AG08396 (cell line): ENCODE measurements around the gene GPR68.

ENCODE experiments used
- DNase-seq: peaks from one replicate; pipeline ENCODE4 v3.0.0; 2012; ENCODE audit warnings: low spot score, mixed read lengths

GPR68 gene, protein sequence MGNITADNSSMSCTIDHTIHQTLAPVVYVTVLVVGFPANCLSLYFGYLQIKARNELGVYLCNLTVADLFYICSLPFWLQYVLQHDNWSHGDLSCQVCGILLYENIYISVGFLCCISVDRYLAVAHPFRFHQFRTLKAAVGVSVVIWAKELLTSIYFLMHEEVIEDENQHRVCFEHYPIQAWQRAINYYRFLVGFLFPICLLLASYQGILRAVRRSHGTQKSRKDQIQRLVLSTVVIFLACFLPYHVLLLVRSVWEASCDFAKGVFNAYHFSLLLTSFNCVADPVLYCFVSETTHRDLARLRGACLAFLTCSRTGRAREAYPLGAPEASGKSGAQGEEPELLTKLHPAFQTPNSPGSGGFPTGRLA

DNA sequence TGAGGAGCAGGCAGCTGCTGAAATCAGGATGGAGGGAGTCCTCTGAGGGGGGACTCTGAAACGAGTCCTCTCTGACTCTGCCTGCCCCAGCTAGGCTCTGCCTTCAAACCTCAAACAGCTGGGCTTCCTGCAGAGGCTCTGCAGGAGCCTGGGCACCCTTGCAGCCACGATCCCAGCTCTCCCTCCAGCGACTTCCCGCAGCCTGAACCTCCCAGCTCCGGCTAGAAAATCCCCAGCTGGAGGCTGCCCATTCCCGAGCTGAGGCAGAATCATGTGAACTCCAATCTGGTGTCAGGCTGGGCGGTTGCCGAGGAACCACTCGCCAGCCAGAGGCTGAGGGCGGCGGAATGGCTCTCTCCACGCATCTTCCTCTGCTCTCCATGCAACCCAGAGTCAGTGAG lies at the start of gene GPR68:
TSS of gene GPR68 (minus strand) at position 204 of the 401 bp plus-strand sequence. CDS start 9,654 bp downstream, outside the sequence.
- DNase-seq = peak; percentile 67

DNA sequence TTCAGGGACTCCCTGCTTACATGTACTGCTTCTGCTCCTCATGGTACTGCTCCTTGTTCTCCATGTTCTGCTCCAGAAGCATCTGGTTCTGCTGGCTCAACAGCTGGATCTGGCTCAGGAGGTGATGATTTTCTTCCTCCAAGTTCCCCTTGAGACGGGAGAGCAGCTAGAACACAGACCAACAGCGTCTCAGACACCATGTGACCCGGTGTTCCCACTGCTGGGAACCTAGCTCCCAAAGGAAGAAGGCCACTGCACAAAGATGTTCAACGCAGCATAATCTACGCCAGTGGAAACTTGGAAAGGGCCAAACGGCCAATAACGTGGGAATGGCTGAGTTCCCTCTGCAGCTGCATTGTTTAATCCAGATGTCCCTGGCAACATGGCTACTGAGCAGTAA lies 49.6 kb upstream of the GPR68 start:
- no peak for DNase-seq

DNA sequence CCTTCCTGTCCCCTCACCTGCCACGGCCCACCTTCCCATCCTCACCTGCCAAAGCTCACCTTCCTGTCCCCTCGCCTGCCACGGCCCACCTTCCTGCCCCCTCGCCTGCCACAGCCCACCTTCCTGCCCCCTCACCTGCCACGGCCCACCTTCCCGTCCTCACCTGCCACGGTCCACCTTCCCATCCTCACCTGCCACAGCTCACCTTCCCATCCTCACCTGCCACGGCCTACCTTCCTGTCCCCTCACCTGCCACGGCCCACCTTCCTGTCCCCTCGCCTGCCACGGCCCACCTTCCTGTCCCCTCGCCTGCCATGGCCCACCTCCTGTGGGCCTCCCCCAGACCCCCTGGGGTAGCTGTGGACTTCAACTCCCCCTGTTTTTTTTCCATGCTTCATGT lies 48.8 kb upstream of the GPR68 start:
- no peak for DNase-seq

DNA sequence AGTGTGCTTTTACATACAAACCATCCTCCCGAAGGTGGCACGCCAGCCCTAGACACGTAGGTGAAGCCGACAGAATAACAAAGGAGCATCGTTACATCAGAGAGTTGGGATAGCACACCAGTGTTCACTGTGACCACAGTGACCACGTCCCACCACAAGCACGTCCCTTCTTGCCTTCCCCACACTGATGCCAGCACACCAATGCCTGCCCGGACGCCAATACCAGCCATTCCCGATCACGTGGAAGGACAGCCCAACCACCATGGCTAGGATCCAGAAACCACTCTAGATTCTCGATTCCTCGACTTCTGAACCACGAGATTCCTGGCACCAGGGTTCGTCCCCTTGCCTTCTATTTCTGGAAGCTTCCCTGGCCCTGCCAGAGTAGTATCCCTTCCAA lies 48.0 kb upstream of the GPR68 start:
- DNase-seq = no peak

DNA sequence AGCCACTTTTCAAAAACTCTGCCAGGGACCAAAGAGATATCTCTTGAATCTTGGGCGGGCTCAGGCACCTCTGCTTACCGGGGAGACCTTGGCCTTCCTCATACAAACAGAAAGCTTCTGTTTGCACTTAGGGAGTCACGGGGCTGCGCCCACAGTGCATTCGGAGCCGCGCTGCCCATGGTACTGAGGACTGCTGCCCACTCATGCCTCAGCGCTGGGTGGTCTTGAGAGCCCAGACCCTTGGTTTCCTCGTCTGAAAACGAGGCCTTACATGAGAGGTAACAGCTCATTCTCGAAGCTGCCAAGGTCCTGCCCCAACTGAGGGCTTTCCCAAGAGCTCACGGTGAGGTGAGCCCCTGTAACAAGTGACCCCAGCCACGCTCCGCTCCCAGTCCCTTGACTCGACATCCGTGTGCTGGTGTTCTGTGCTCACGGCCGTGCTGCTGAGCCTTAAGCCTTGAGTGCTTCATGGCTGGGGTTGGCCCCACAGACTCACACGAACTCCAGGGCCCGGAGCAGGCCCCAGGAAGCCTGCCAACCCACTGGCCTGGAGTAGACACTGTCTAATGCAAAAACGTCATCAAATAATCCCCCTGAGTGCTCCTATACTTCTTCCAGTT lies 47.4 kb upstream of the GPR68 start:
- no peak for DNase-seq

DNA sequence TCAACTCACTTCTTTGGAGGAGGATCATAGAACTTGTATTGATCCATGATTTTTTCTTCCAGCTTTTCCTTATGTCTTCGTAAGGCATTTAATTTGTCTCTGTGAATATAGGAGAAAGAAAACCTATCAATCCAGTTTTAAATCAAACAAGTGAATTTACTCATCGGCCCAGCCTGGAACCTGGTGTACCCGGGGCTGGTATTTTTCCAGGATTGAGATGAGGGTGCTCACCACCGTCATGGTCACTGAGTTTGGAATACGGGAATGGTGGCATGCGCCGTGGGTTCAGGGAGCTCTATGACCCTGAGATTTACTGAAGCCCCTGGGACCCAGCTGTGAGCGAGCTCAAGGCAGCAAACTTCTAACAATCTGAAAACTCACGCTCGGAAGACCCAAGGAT lies 46.5 kb upstream of the GPR68 start:
- DNase-seq = no peak

DNA sequence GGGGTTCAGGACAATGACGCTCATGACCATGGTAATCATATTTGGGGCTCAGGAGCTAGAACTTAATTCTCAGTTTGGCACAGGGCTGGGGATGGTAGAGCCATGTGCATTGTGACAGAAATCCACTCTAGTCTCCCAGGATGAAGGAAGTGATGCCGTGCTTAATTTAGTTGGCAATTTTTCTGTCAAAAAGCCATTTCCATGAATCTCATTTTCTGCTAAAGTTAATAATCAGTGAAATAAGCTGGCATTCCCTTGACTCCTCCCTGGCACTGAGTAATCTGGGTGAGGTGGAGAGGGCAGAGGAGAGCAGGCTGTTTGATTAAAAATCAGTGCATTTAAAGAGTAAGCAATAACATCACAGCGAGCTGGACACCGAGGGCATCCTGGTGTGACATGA lies 45.0 kb upstream of the GPR68 start:
- DNase-seq = no peak

DNA sequence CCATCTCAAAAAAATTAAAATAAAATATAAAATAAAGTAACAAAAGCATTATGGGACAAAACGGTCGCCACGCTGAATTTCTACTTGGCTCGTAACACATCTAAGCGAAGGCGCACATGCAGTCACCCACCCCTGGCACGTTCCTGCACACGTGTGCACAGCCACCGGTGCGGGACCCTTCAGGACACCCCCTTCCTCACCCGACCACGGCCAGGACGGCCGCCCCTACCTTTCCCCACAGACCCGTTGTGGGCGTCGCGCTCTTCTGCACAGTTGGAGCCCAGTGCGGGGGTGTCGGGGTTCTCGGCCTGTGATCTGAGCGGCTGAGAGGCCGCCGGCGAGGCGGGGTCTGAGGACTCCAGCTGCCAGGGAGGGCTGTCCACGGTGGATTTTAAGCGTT lies 44.4 kb upstream of the GPR68 start:
- DNase-seq = no peak

DNA sequence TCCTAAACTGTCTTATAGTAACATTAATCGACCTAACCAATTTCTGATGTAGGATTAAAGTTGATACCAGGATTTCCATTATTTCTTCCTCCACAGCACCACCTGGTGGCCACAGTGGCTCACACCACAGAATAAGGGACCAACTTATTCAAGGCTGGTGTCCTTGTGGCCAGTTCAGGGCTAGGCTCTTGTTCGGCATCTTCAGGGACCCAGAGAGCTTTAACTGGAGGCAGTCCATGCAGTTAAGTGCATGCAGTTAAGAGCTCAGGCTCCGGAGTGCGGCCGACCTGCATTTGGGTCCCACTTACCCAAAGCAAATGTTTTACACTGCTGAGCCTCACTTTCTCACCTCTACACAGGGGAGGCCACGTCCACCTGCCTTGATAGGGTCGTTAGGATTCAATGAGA lies 42.0 kb upstream of the GPR68 start:
- DNase-seq = peak; percentile 87

DNA sequence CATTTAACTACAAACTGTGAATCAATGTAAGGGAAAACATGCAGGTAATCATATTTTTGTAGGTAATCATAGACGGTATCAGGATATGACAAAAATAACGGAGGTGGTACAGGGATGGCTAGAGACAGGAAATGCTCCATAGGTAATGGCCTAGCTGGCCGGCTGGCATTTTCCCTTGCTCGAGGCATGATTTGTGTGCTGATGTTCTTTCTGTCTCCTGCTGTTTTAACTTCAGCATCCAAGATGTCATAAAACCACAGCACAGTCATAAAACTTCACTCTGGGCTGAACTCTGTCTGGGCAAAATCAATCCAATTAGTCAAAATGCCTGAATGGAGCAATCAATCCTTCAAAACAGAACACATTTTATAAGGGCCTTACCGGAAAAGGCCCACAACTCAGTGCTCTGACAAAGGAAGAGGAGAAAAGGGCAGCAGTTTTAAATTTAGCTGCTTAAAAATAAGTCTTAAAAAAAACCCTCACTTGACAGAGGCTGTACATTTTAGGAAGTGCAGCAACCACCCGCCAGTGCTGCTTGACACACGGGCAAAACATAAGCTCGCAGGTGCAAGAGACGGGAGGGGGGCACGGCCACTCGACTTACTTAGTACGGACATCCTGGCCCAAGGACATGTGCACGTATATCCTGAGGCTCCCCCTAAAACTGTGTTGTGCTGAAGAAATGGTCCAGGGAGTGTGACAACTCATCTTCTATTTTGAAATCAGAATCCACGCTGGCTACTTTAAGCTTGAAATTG lies 40.5 kb upstream of the GPR68 start:
- DNase-seq = no peak

DNA sequence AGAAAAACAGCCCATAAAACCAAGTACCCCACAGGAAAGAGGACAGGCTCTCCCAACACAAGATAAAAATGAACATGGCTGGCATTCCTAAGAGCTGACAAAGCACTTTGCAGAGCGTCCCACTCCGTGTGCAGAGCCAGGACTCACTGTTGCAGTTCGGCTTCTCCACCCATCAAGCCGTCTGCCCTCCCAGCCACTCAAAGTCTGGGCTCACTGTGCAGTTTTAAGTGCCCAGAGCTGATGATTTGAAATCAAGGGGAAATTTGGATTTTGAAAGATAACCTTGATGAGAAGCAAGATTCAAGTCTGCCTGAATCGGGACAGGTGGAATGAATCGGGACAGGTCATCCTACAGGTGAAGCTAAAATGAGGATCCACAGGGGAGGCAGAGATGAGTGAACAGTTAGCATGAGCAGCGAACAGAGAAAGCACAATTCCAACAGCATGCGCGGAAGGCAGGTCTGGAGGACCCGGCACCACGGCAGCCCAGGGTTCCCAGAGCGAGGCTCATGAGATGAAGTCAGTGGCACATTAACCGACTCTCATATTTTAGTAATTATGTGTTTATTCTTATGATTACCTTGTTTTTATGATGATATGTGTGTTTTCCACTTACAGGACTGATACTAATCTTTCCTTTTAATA lies 39.8 kb upstream of the GPR68 start:
- peak; percentile 92 for DNase-seq

DNA sequence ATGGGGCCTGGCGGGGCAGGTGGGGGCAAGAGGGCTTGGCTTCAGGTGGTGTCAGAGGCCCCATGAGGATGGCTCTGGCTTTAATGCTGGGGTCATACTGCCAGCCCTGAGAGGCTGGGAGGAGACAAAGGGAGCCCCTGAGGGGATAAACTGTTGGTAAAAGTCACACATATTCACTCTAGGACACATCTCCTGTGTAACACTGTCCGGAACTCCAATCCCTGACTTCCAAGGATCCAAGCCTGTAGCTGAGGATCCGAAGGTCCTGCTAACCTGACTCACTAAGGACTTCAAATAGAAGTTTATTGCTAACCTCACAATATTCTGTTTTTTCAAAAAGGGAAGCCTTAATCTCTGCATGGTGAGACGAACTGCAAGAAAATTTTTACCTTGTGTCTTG lies 39.2 kb upstream of the GPR68 start:
- no peak for DNase-seq

DNA sequence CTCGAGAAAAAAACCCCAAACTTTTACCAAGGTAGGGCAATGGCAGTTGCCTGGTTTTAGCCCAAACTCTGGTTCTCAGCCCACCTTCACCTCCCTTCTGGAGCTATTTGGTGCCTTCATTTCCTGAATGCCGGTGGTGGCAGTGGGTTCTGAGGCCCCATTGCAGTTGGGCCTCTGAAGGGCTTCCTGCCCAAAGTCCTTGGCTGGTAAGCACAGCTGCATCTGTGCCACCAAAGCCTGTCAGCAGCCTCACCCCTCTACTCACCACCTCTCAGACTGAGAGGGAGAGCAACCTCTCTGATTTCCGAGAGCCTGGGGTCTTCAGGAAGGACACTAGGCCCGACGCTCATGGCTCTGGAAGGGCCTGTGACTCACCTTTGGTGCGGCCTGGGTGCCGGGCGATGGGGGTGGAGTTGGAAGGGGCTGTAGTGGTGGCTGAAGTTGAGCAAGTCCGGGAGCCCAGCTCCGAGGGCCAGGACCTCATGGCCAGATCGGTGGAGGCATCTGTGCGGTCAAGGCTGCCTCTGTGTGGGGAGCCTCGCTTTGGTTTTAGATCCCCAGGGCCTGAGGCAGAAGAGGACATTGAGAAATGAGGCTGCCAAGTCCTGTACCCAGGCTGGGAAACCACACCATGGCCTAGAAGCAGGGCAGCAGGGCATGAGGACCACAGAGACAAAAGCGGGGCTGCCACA lies 38.6 kb upstream of the GPR68 start:
- DNase-seq = no peak

DNA sequence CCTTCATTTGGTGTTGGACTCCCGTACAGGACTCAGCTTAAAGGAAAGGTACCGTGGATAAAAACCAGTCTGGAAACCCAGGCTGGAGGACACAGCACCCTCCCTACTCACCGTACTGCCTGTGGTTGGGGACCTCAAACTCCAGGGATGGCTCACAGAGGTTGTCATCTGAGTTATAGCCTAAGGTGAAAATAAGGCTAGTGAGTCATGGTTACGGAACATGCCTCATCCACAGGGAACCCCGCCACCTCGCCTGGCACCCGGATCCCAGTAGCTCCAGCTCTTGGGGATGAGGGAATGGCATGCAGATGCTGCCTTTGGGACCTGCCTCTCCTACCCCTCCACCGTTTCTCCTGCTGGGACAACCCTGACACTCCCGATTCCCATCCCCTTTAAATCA lies 36.8 kb upstream of the GPR68 start:
- no peak for DNase-seq

DNA sequence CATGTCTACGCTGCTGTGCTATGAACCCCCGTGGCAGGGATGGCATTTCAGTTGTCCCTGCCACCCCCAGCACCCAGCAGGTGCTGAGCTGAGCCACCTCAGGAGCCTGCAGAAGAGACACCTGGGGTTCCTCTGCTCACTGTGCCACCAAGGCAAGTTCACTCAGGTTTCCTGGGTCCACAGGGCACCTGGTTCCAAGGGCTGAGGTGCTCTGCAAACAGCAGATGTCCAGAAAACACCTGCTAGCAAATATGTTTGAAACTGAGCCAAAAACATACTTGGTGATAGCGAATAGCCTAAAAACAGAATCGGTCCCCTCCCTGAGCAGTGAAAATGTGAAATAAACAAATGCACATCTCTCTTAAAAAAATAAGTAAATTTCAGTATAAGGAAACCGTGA lies 35.6 kb upstream of the GPR68 start:
- no peak for DNase-seq

DNA sequence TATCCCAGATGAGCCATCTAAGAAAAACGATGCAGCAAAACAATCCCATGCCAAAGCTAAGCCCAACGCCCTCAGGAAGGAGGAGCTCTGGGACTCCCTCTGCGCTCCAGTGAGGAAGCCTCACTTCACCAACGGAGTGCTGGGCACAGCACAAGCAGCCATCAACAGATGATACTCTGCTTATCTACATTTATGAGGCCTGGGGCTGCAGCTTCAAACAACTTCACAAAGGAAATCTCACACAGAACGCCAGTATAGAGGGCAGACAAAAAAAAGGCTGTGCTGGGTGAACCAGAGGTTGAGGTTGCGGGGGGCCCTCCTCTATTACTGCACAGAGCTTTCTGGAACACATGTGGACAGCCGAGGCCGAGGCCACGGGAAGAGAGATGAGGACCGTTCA lies 34.9 kb upstream of the GPR68 start:
- DNase-seq = no peak

DNA sequence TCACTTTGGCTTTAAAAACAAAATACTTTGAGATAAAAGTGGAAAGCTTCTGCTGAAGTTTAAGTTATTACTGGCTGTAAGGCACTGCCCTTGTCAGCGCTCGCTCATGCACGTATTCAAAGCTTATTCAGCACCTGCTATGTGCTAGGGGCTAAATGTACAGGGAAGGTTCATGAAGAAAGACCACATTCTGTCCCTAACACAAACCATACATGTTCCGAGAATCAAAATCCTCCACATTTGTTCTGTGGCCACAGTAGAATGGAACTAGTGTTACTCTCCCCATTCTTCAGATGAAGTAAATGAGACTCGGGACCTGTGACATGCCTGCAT lies 33.8 kb upstream of the GPR68 start:
- no peak for DNase-seq

DNA sequence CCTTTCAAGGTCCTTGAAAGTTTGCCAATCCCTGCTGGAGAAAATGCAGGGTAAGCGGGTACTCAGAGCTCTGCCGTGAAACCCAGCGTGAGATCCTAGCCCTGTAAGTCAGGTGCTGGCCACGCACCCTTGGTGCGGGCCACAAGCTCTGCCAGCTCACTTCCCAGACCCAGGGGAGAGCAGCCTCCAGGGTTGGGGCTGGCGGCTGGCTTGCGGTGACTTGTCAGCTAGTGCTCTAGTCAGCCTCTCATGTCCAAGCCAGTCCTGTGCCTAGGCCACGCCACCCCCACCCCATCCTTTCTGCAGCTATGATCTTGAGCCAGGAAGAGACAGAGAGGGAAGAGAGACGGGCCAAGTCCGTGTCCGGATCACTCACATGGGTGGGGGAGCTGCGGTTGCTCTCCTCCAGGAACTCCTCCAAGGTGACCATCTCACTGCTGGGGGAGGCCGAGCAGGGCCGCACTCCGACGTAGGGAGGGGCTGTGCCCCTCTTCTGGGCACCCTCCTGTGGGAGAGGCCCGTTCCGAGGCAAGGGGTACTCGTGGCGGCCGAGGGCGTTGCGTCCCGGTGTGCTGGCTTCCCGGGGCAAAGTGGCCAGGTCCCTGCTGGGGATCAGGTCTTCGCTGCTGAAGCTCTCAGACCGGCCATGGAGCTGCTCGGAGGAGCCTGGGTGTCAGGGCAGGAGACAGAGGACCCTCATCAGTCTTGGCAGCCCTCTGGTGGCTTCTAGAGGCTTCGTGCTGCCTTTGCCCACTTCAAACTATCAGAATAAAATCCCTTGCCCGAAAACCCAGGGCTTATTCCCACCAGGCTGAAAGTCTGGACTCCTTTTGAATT lies 33.3 kb upstream of the GPR68 start:
- no peak for DNase-seq

DNA sequence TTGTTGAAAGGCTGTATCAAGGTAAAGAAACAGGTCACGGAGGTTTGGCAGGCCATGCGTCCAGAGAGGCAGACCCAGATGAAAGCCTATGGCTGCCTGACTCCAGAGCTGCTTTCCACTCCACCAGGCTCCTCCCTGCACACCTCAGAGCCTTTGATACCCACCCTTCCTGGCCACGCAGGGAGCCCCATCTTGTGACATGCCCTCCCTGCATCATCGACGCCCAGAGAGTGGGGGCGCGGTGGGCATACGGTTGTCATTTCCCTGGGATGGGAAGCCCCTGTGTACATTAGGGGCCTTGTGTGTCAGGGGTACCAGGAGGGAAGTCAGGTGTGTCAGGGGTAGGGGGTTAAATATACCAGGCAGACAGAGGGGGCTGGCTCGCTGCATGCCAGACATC lies 30.3 kb upstream of the GPR68 start:
- DNase-seq = no peak

DNA sequence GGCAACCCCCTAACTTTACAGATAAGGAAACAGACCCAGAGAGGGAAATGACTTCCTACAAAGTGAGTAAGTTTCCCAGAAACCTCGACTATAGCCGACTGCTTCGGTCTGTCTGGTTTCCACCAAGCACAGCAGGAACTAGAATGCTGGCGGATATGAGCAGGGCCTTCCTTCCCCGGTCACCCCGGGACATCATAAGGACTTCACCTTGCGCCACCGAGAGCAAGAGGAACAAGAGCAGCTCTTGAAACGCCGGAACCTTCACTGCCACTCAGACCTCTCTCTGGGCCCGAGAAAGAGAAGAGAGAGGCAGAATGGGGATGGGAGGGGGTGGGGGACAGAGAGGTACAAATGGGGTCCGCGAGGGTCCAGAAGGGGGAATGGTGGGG lies 29.4 kb upstream of the GPR68 start:
- no peak for DNase-seq

DNA sequence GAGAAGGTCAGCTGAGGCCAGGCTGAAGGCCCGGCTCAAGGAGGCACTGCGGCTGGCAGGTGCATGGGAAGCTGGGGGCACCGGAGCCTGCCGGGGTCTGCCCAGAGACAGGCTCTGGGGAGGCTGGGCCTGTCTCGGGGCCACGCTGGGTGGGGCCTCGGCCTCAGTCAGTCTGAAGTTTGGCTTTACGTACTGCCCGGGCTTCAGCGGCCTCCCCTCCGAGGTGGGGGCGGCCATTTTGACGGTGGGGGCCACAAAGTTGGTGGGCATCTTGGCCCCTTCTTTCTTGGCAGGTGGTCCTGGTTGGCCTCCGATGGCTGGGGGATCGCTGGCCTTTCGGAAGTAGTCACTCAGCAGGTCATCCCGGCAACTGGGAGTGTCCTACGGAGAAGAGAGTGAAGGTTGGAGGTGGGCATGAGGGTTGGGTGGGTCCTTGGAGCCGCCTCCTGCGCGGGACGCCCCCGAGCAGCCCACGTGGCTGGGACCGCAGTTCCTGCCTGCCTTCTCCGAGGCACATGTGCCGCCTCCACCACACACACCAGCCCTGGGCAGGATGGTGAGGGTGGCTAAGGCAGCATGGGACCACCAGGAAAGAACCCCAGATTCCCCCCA lies 28.9 kb upstream of the GPR68 start:
- no peak for DNase-seq
